ENCODE results near the gene PPP1R13B.

The PPP1R13B gene

DNA sequence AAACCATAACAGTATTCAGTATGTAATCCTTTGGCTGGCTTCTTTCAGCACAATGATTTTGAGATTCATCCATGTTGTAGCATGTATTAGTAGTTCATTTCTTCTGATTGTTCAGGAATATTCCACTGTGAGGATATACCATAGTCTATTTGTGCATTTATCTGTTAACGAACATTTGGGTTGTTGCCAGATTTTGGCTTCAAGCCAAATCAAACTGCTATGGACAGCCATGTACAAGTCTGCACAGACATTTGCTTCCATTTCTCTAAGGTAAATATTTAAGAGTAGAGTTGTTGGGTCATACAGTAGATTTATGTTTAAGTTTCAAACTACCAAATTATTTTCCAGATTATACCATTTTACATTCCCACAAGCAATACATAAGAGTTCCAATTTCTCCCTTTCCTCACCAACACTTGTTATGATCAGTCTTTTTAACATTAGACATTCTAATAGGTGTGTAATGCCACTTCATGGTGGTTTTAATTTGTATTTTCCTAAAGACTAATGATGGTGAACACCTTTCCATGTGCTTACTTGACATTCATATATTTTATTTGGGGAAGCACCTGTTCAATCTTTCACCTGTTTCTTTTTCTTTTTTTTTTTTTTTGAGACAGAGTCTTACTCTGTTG lies 75.2 kb downstream of the PPP1R13B start:
- DNase-seq = no peak

- DNase-seq = no peak
Measured at GRCh38 chr14:103770902-103771301, 76.5 kb downstream of the PPP1R13B start.

DNA sequence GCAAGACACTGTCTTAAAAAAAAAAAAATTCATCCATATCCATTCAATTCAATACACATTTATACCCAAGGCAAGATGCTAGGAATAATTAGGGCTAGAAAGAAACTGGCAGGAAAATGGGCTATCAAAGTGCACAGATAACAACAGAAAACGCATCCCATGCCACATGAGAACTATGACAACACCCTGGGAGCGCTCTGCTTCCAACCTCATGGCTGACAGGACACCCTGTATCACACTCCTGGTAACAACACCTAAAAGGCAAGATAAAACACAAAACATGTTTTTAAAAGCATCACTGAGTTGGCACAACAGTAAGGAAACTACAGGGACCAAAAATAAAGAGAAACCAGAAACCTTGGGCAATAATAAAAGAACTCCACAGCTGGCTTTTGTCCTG lies 76.9 kb downstream of the PPP1R13B start:
- DNase-seq = no peak

DNA sequence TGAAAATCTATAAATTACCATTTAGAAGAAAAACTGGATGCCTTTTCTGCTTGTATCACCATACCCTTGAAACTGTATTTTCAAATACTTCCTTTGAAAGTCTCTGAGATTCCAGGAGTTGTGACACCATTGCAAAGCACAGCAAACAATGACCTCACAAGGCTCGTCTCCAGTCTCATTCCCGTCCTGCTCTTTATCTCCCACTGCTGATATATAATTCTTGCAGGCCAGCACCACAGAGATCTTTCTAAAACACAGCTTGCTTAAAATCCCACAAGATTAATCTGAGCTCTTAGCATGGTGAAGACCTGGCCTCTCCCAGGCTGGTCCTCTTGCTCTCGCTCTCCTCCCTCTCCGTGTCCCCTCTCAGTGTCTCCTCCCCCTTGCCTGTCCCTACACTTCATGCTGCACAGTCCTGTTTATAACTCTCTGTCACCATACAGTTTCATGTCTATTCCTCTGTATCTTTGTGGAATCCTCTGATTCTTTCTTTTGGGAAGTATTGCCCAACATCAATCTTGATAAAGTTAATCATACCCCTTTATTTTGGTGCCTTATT lies 80.0 kb downstream of the PPP1R13B start:
- no peak for DNase-seq

DNA sequence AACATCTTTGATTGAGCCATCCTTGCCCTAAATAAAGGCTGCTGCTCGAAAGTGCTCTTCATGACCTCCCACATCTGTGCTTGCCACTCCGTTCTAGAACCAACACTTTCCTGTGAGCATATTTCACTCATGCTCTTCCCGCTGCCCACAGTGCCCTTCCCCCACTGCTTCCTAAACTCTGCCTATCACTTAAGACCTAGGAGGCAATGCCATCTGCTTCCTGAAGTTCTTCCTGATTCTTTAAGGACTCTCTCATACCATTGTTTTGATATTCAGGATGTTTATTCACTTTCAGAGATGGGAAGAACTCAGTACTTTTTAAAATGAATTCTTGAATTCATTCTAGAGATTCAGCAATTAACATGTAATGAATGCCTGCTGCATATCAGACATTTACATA lies 81.8 kb downstream of the PPP1R13B start:
- DNase-seq = no peak

- no peak for DNase-seq
Measured at GRCh38 chr14:103763730-103764488, 83.5 kb downstream of the PPP1R13B start.

DNA sequence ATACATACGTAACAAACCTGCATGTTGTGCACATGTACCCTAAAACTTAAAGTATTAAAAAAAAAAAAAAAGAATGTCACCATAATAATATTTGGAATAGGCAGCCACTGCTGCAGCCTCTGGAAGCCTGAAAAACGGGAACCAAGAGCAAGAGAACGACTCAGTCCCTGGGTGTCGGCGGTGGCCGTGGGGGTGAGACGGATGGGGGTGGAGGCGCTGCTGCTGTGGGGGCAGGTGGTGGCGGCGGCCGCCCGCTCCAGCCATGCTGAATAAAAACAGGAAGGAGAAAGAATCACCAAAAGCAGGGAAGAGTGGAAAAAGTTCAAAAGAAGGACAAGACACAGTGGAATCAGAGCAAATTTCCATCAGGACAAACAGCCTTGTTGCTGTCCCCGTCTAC lies 84.8 kb downstream of the PPP1R13B start:
- DNase-seq = no peak

GRCh38 chr14:103762036-103762435 lies 85.3 kb downstream of the PPP1R13B start:
- DNase-seq = no peak

GRCh38 chr14:103758059-103758776 lies 89.2 kb downstream of the PPP1R13B start:
- no peak for DNase-seq

- no peak for DNase-seq
Measured at GRCh38 chr14:103755060-103755459, 92.3 kb downstream of the PPP1R13B start.

DNA sequence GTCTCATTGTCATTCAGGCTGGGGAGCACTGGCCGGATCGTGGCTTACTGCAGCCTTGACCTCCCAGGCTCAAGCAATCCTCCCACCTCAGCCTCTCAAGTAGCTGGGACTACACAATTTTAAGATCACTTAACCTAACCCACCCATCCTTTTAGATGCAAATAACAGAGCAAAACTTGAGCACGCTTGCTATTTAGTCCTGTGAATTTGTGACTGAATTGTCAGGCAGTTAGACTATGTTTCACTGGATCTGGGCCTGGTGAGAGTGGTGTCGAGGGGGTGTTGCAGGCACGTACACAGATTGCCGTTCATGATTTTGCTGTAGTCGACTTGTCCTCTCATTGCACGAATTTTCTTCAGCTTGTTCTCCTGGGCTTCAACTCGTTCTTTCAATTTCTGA lies 93.6 kb downstream of the PPP1R13B start:
- DNase-seq = no peak

DNA sequence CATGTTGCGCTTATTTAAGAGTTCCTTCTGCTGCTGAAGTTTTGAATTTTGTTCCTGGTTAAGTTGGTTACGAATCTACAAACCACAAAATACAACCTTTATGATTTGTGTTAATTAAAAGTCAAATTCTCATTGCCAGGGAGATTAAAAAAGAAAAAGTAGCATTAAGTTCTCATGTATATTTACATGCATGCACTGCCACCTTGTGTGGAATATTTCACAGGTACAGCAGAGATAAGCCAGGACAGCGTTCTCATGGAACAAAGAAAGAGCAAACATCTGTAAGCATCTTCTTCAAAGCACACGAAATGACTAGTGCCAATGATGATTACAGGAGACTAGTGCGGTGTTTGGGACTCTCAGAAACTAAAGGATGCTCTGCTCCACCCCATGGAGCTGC lies 97.5 kb downstream of the PPP1R13B start:
- DNase-seq = no peak

DNA sequence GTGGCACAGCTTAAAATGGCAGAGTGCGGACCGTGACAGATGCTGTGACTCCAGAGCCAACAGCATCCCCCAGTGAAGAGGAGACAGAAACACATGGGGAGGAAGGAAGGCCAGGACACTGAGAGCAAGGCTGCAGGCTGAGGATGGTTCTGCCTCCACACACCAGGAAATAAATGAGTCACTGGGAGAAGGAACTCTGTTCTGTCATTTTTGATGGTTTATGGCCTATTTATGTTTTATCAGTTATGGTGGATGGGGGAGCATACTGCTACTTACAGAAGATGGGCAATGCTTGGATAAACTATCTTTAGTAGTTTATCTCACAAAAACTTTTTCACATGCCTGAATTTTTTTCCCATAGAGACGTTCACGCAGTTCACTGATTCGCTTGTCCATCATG lies 97.9 kb downstream of the PPP1R13B start:
- DNase-seq = no peak

DNA sequence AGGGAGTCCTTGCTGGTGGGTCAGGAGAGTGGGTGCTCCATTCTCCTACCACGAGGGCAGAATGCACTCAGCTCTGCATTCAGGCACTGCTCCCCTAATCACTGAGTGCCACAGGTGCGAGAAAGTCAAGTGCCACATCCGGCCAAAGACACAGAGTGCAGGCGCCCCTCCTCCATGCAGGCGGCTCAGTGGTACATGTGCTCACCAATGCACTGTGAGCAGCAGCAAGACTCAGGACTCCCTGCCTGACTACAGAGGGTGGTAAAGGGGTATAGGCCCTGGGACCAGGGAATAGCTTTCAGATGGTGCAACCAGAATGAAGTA lies 98.9 kb downstream of the PPP1R13B start:
- DNase-seq = no peak

DNA sequence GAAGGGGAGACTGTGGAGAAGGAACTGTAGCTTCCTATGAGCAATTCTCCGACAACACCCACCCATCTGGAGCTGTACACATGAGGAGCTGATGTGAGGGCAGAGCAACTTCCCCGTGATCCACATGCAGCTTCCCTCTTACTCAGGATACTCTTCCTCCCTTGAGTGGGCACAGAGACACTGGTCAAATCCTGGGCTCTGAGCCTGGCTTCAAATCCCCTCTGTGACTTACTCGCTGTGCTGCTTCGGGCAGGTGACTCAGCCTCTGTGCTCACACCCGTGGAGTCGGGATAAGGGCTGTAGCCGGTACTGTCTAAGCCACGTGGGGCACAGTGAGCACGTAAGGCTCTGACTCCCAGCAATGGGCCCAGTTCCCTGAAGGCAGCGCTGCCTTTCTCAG lies 100.7 kb downstream of the PPP1R13B start:
- DNase-seq = no peak

DNA sequence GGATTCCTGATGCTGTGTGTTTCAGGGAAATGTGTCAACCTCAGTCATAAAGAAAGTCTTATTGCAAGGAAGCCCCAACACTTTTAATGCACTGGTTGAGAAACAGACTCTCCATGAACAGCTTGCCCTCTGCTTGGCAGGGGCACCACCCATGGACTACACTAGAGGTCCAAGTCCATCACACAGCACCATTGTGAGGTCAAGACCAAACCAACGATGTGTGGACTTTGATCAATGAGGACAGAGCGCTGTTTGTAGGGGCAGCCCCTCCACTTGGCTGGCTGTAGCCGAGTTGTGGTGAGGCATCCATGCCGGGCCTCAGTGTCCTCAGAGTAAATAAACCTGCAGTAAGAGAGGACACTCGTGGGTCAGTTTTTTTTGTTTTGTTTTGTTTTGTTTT lies 102.0 kb downstream of the PPP1R13B start:
- no peak for DNase-seq

DNA sequence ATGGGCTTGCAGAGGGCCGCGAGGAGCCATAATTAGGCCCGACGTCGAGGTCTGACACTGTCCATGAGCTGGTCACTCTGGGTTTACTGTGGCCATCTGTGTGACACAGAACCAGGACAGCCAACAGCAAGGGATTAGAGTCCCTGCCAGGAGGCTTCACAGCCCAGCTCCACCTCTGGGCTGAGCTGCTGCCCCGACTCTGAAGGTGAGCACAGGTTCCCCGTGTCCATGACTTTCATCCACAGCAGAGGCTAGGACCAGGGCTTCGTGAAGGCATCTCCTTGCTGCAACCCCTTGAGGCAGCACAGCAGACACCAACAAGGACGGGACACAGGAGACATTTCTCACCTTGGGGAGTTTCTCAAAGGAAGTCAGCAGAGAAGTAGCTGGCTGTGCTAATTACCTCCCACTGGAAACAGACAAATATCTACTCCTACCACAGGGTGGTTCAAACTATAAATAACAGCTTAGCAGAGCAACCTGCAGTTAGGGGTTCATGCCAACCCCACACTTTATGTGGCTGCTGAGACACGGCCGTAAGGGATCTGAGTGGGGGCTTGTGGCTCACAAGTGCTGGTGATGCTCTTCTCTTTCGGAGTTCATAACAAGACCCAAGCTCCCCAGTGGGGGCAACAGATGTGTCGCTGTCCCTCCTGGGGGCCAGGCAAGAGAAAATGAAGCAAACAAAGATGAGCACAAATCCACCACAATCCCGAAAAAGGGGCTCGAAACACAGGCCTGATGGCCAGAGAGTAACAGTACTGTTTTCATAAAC lies 102.6 kb downstream of the PPP1R13B start:
- DNase-seq = no peak

- DNase-seq = no peak
Measured at GRCh38 chr14:103743691-103744090, 103.7 kb downstream of the PPP1R13B start.

- DNase-seq = no peak
Measured at GRCh38 chr14:103742499-103743255, 104.7 kb downstream of the PPP1R13B start.

GRCh38 chr14:103741876-103742275 lies 105.5 kb downstream of the PPP1R13B start:
- no peak for DNase-seq

- DNase-seq = no peak
Measured at GRCh38 chr14:103740991-103741689, 106.2 kb downstream of the PPP1R13B start.

Measured in NCI-H1105 treated with DMSO at 0.1 percent for 48 hours (cell line).